ENCODE results near the gene CTDSP2.

GRCh38 chr12:57822392-57823130 is 24.0 kb downstream of the CTDSP2 start:
- TF ChIP-seq CTCF (IDR thresholded peaks at IDR 0.05) (no peak), ZFX (IDR thresholded peaks at IDR 0.05; ENCODE audit: borderline replicate concordance) (no peak)

All from 22Rv1 (cell line).